PC-3 (cell line): ENCODE results near the gene KDM1A. TPM values are rescaled to one million over a fixed set of nuclear protein-coding genes. Genes with fewer than 3 reads are reported as not detected.

ENCODE experiments used
- ATAC-seq: fragments of 200-7000 bp; cut with Tn5 transposase; 2 replicates; pipeline ENCODE4 v1.9.1; 2020; ENCODE audit warnings: mild to moderate bottlenecking, moderate library complexity
- BruUV-seq: library from RNA; stranded (reverse); fragments of 400-500 nt; replicated peaks from 2 replicates; lab custom pipeline; 2021; lab: Mats Ljungman, UMichigan
- CTCF ChIA-PET: fragments of 300-600 bp; sonication (Branson Sonifier 250); formaldehyde crosslinking; loops from one replicate; lab custom pipeline; 2022; ENCODE audit warnings: antibody characterized with exemption; lab: Charles Lee
- POLR2A ChIA-PET: fragments of 300-600 bp; sonication (Branson Sonifier 250); formaldehyde crosslinking; loops from one replicate; lab custom pipeline; 2022; ENCODE audit warnings: antibody characterized with exemption; ENCODE audit not compliant: unreplicated experiment; lab: Charles Lee
- DNase-seq: peaks from one replicate; pipeline ENCODE4 v3.0.0-alpha.2; 2015
- H2AFZ ChIP-seq: fragments of 300-600 bp; sonication (generic); 2 replicates; pipeline ENCODE4 v1.6.0; 2016; ENCODE audit warnings: antibody characterized with exemption, low read length
- H3F3A ChIP-seq: fragments of 300-600 bp; sonication (generic); one replicate; pipeline ENCODE4 v1.6.0; 2017; ENCODE audit warnings: antibody characterized with exemption, low read length, control low read depth, mild to moderate bottlenecking; ENCODE audit not compliant: unreplicated experiment
- H3K27ac ChIP-seq: fragments of 300-600 bp; sonication (generic); 2 replicates; pipeline ENCODE4 v1.5.1; 2016; ENCODE audit warnings: mild to moderate bottlenecking, low read length
- H3K27me3 ChIP-seq: fragments of 300-600 bp; sonication (generic); 2 replicates; pipeline ENCODE4 v1.6.1; 2016; ENCODE audit warnings: low read length, mixed read lengths
- H3K36me3 ChIP-seq: fragments of 300-600 bp; sonication (generic); 2 replicates; pipeline ENCODE4 v1.6.1; 2016; ENCODE audit warnings: low read depth, mixed run types, low read length, mixed read lengths
- H3K4me1 ChIP-seq: fragments of 300-600 bp; sonication (generic); 2 replicates; pipeline ENCODE4 v1.5.1; 2016; ENCODE audit warnings: low read length; ENCODE audit not compliant: insufficient read depth
- H3K4me2 ChIP-seq: fragments of 300-600 bp; sonication (generic); 2 replicates; pipeline ENCODE4 v1.6.0; 2016; ENCODE audit warnings: low read length
- H3K4me3 ChIP-seq: fragments of 300-600 bp; sonication (generic); 2 replicates; pipeline ENCODE4 v1.5.1; 2016; ENCODE audit warnings: mild to moderate bottlenecking, low read length, mixed read lengths
- H3K79me2 ChIP-seq: fragments of 300-600 bp; sonication (generic); 2 replicates; pipeline ENCODE4 v1.6.1; 2017; ENCODE audit warnings: low read length, mixed read lengths
- H3K9ac ChIP-seq: fragments of 300-600 bp; sonication (generic); 2 replicates; pipeline ENCODE4 v1.6.0; 2016; ENCODE audit warnings: mild to moderate bottlenecking, low read length
- H3K9me2 ChIP-seq: fragments of 300-600 bp; sonication (generic); replicated peaks from 2 replicates; pipeline ENCODE4 v1.6.1; 2016; ENCODE audit warnings: mixed run types, low read length, mixed read lengths
- H3K9me3 ChIP-seq: fragments of 300-600 bp; sonication (generic); 2 replicates; pipeline ENCODE4 v1.6.1; 2016; ENCODE audit warnings: low read length, mixed read lengths
- H4K20me1 ChIP-seq: fragments of 300-600 bp; sonication (generic); 2 replicates; pipeline ENCODE4 v1.6.1; 2016; ENCODE audit warnings: low read length, mixed read lengths
- EZH2 ChIP-seq: fragments of 300-600 bp; sonication (generic); IDR thresholded peaks from one replicate; pipeline ENCODE4 v1.6.1; 2017; ENCODE audit warnings: antibody characterized with exemption, mild to moderate bottlenecking, low read length; ENCODE audit not compliant: unreplicated experiment
- EZH2phosphoT487 ChIP-seq: fragments of 300-600 bp; sonication (generic); IDR thresholded peaks from 2 replicates; pipeline ENCODE4 v1.6.1; 2018; ENCODE audit warnings: mild to moderate bottlenecking, antibody characterized with exemption, low read length, borderline replicate concordance
- intact Hi-C: fragments of 100-400 bp; cut with micrococcal nuclease; formaldehyde crosslinking; loops from 2 replicates; pipeline ENCODE4 v1.9.0; 2023
- total RNA-seq: library from RNA; depleted of rRNA; stranded (reverse); fragments of >200 nt; gene quantifications from 2 replicates; pipeline ENCODE4 v1.2.3, GENCODE V29; 2014
- TF ChIP-seq, protein P1 (sequence below): fragments of 300-600 bp; sonication (generic); conservative IDR thresholded peaks from 2 replicates; pipeline ENCODE4 v1.5.1; 2017; ENCODE audit warnings: antibody characterized with exemption, low read depth, mild to moderate bottlenecking, low read length

The KDM1A gene
- total RNA-seq, 1 experiment from 2014 or later: 186 TPM

- H3K4me3 ChIP-seq: no peak overlapping the region
- H3K4me1 ChIP-seq: no peaks in the 10 kb centered on the region
- CTCF ChIA-PET: no interaction called here
- H3K9me3 ChIP-seq: no peaks in the 10 kb centered on the region
- TF ChIP-seq EZH2 (no peak), EZH2phosphoT487 (no peak)
- TF ChIP-seq, protein P1, sequence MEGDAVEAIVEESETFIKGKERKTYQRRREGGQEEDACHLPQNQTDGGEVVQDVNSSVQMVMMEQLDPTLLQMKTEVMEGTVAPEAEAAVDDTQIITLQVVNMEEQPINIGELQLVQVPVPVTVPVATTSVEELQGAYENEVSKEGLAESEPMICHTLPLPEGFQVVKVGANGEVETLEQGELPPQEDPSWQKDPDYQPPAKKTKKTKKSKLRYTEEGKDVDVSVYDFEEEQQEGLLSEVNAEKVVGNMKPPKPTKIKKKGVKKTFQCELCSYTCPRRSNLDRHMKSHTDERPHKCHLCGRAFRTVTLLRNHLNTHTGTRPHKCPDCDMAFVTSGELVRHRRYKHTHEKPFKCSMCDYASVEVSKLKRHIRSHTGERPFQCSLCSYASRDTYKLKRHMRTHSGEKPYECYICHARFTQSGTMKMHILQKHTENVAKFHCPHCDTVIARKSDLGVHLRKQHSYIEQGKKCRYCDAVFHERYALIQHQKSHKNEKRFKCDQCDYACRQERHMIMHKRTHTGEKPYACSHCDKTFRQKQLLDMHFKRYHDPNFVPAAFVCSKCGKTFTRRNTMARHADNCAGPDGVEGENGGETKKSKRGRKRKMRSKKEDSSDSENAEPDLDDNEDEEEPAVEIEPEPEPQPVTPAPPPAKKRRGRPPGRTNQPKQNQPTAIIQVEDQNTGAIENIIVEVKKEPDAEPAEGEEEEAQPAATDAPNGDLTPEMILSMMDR: no peak
- H3K9ac ChIP-seq: no peak overlapping the region
- no peaks in the 10 kb centered on the region for H3K27me3 ChIP-seq
- no peak overlapping the region for H3K4me2 ChIP-seq
- POLR2A ChIA-PET: interaction anchor here (0.5 kb wide), 1 partner anchor 1060 kb away, joined by 5 read pairs; no protein-coding TSS in a partner anchor
- no peak overlapping the region for H3K27ac ChIP-seq
- no peaks in the 10 kb centered on the region for H3K9me2 ChIP-seq
- intact Hi-C loops: no loop called here
- no peaks in the 10 kb centered on the region for H3F3A ChIP-seq
- no peak for DNase-seq
- BruUV-seq: no TSS peak
- H2AFZ ChIP-seq: no peak overlapping the region
- peaks cover 63% of the 10 kb centered on the region for H3K79me2 ChIP-seq
- ATAC-seq: no peak
- H3K36me3 ChIP-seq: peaks cover 55% of the 10 kb centered on the region
- H4K20me1 ChIP-seq: peaks cover 24% of the 10 kb centered on the region
These were observed 32.1 kb downstream of the KDM1A start for GRCh38 chr1:23051290-23051909.

DNA sequence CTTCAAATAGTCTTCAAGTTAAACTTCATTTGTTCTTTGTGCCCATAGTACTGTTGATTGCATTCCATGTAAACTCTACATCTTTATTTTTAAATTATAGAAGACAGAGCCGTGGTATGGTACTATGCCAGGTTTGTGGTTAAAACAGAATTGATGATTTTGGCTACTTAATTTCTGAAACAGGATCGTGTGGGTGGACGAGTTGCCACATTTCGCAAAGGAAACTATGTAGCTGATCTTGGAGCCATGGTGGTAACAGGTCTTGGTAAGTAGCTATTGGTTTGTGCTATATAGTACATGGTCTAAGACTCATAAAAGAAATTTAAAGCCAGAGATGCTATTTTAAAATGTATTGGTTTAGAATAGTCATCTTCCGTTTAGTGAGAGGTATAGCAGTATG lies 38.0 kb downstream of the KDM1A start:
- TF ChIP-seq EZH2phosphoT487: no peak
- no peak for DNase-seq
- H4K20me1 ChIP-seq: peaks cover 9% of the 10 kb centered on the region; the same call in 1 of the 2 replicates
- H3K4me1 ChIP-seq: no peaks in the 10 kb centered on the region
- H3K9me2 ChIP-seq: no peaks in the 10 kb centered on the region
- ATAC-seq: no peak
- CTCF ChIA-PET: no interaction called here
- peaks cover 19% of the 10 kb centered on the region; the same call in 1 of the 2 replicates for H3K79me2 ChIP-seq
- no peak overlapping the region for H3K27ac ChIP-seq
- no peaks in the 10 kb centered on the region for H3K27me3 ChIP-seq
- no peak overlapping the region for H2AFZ ChIP-seq
- no peak overlapping the region for H3K4me3 ChIP-seq
- H3K4me2 ChIP-seq: no peak overlapping the region
- intact Hi-C loops: no loop called here
- peaks cover 75% of the 10 kb centered on the region for H3K36me3 ChIP-seq
- no peaks in the 10 kb centered on the region for H3K9me3 ChIP-seq
- no TSS peak for BruUV-seq
- POLR2A ChIA-PET: no interaction called here
- H3K9ac ChIP-seq: no peak overlapping the region
- H3F3A ChIP-seq: no peaks in the 10 kb centered on the region

- Histone ChIP-seq H3K79me2 (peaks cover 6% of the 10 kb centered on the region; the same call in 1 of the 2 replicates), H3K9me3 (no peaks in the 10 kb centered on the region), H3K4me2 (no peak overlapping the region), H3K27ac (no peak overlapping the region), H2AFZ (no peak overlapping the region), H4K20me1 (peaks cover 4% of the 10 kb centered on the region), H3K4me1 (no peaks in the 10 kb centered on the region), H3K36me3 (peaks cover 76% of the 10 kb centered on the region), H3K27me3 (no peaks in the 10 kb centered on the region), H3F3A (no peaks in the 10 kb centered on the region), H3K9ac (no peak overlapping the region), H3K4me3 (no peak overlapping the region), H3K9me2 (no peaks in the 10 kb centered on the region)
- DNase-seq (no peak), ATAC-seq (no peak)
- POLR2A ChIA-PET: interaction anchor here (0.6 kb wide), 1 partner anchor 11 kb away, joined by 15 read pairs; no protein-coding TSS in a partner anchor
- BruUV-seq: no TSS peak
- TF ChIP-seq, protein P1: no peak
- TF ChIP-seq EZH2phosphoT487: no peak
- intact Hi-C loops: no loop called here
- CTCF ChIA-PET: no interaction called here
These were observed 43.0 kb downstream of the KDM1A start for GRCh38 chr1:23062271-23062670.
